HepG2 (cell line): ENCODE results near the gene PARK7. TPM values are rescaled to one million over a fixed set of nuclear protein-coding genes. Genes with fewer than 3 reads are reported as not detected.

Experiments
- AFF4 ChIP-seq: sonication (generic); formaldehyde crosslinking; IDR thresholded peaks from 2 replicates; pipeline ENCODE4 v1.4.0; 2020; ENCODE audit warnings: missing genetic modification reagents
- CHD2 ChIP-seq: IDR thresholded peaks from 2 replicates; pipeline ENCODE4 v1.6.1; 2011; ENCODE audit warnings: low read depth, low read length, improper control_type of control experiment
- CTCF ChIP-seq: sonication (generic); formaldehyde crosslinking; IDR thresholded peaks from 2 replicates; pipeline ENCODE4 v1.5.0; 2020; ENCODE audit warnings: mild to moderate bottlenecking, missing genetic modification reagents, moderate library complexity
- E2F1 ChIP-seq: sonication (generic); formaldehyde crosslinking; IDR thresholded peaks from 2 replicates; pipeline ENCODE4 v1.5.0; 2020; ENCODE audit warnings: missing genetic modification reagents
- HNRNPL ChIP-seq: fragments of 200-400 bp; formaldehyde crosslinking; IDR thresholded peaks from 2 replicates; pipeline ENCODE4 v1.6.1; 2017; ENCODE audit warnings: mild to moderate bottlenecking, low read depth, low read length
- MED1 ChIP-seq: sonication (generic); formaldehyde crosslinking; IDR thresholded peaks from 2 replicates; pipeline ENCODE4 v1.4.0; 2020; ENCODE audit warnings: missing genetic modification reagents
- NR2F2 ChIP-seq: IDR thresholded peaks from 2 replicates; pipeline ENCODE4 v1.6.1; 2012; ENCODE audit warnings: low read depth, inconsistent platforms, borderline replicate concordance
- PRMT3 ChIP-seq: sonication (generic); formaldehyde crosslinking; IDR thresholded peaks from 2 replicates; pipeline ENCODE4 v1.8.1; 2022; ENCODE audit warnings: low read depth, mild to moderate bottlenecking, moderate library complexity, missing genetic modification reagents, borderline replicate concordance
- SP2 ChIP-seq: sonication (generic); formaldehyde crosslinking; IDR thresholded peaks from 2 replicates; pipeline ENCODE4 v1.5.1; 2020; ENCODE audit warnings: mild to moderate bottlenecking, missing genetic modification reagents
- ZNF530 ChIP-seq: sonication (generic); formaldehyde crosslinking; IDR thresholded peaks from 2 replicates; pipeline ENCODE4 v1.5.0; 2020; ENCODE audit warnings: low read depth, mild to moderate bottlenecking, missing genetic modification reagents
- ZNF761 ChIP-seq: sonication (generic); formaldehyde crosslinking; conservative IDR thresholded peaks from 2 replicates; pipeline ENCODE4 v1.4.0; 2020; ENCODE audit warnings: mild to moderate bottlenecking, missing genetic modification reagents
- polyA plus RNA-seq, 8 experiments: library from polyadenylated mRNA; depleted of rRNA in 3 of 8; stranded (reverse) in 7 of 8; unstranded in 1 of 8; fragments of >200 nt; fragmentation: Illumina TruSeq in 4 of 8; extraction: Trizol in 4 of 8; gene quantifications; 2 replicates each; pipeline versions ENCODE4 v1.2.1 to v1.2.3, GENCODE V29; 2011 to 2016; ENCODE audit warnings: low read depth in 4 of 8, missing spikeins in 1 of 8, mixed read lengths in 1 of 8; ENCODE audit not compliant: insufficient read depth in 1 of 8
- total RNA-seq, 5 experiments: library from RNA; depleted of rRNA; stranded (reverse); fragments of >200 nt; fragmentation: Illumina TruSeq; extraction: Trizol; gene quantifications; 2 replicates each; pipeline ENCODE4 v1.2.3, GENCODE V29; 2016; ENCODE audit warnings: low read depth in 1 of 5
- TF ChIP-seq, protein P1 (sequence below): sonication (generic); formaldehyde crosslinking; IDR thresholded peaks from 2 replicates; pipeline ENCODE4 v1.5.0; 2020; ENCODE audit warnings: mild to moderate bottlenecking, missing genetic modification reagents, borderline replicate concordance
- TF ChIP-seq, protein P2 (sequence below): sonication (generic); formaldehyde crosslinking; conservative IDR thresholded peaks from 2 replicates; pipeline ENCODE4 v1.4.0; 2020; ENCODE audit warnings: mild to moderate bottlenecking, missing genetic modification reagents, moderate library complexity
- TF ChIP-seq, protein P3 (sequence below): sonication (generic); formaldehyde crosslinking; IDR thresholded peaks from 2 replicates; pipeline ENCODE4 v1.8.0; 2022; ENCODE audit warnings: mild to moderate bottlenecking, missing genetic modification reagents, moderate library complexity

Gene PARK7
- total and polyA plus RNA-seq, 2 of the 13 experiments (the other 11 are each of a cell fraction or from before 2014, with no cell fraction given), result 212 to 296 TPM

- peak; percentile 94 for TF ChIP-seq AFF4 (CRISPR knock-in tag)
- TF ChIP-seq, protein P1, sequence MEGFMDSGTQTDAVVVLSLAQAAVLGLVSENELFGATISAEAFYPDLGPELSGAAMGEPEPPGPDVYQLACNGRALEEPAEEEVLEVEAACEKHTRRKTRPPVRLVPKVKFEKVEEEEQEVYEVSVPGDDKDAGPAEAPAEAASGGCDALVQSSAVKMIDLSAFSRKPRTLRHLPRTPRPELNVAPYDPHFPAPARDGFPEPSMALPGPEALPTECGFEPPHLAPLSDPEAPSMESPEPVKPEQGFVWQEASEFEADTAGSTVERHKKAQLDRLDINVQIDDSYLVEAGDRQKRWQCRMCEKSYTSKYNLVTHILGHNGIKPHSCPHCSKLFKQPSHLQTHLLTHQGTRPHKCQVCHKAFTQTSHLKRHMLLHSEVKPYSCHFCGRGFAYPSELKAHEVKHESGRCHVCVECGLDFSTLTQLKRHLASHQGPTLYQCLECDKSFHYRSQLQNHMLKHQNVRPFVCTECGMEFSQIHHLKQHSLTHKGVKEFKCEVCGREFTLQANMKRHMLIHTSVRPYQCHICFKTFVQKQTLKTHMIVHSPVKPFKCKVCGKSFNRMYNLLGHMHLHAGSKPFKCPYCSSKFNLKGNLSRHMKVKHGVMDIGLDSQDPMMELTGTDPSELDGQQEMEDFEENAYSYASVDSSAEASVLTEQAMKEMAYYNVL (CRISPR knock-in tag), result no peak
- TF ChIP-seq, protein P2, sequence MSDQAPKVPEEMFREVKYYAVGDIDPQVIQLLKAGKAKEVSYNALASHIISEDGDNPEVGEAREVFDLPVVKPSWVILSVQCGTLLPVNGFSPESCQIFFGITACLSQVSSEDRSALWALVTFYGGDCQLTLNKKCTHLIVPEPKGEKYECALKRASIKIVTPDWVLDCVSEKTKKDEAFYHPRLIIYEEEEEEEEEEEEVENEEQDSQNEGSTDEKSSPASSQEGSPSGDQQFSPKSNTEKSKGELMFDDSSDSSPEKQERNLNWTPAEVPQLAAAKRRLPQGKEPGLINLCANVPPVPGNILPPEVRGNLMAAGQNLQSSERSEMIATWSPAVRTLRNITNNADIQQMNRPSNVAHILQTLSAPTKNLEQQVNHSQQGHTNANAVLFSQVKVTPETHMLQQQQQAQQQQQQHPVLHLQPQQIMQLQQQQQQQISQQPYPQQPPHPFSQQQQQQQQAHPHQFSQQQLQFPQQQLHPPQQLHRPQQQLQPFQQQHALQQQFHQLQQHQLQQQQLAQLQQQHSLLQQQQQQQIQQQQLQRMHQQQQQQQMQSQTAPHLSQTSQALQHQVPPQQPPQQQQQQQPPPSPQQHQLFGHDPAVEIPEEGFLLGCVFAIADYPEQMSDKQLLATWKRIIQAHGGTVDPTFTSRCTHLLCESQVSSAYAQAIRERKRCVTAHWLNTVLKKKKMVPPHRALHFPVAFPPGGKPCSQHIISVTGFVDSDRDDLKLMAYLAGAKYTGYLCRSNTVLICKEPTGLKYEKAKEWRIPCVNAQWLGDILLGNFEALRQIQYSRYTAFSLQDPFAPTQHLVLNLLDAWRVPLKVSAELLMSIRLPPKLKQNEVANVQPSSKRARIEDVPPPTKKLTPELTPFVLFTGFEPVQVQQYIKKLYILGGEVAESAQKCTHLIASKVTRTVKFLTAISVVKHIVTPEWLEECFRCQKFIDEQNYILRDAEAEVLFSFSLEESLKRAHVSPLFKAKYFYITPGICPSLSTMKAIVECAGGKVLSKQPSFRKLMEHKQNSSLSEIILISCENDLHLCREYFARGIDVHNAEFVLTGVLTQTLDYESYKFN (CRISPR knock-in tag), result no peak
- no peak for TF ChIP-seq NR2F2
- 0 out of 2 replicates have a peak, but pooled peaks have one; percentile 29 for TF ChIP-seq HNRNPL
- TF ChIP-seq CTCF, result no peak
- TF ChIP-seq ZNF761 (CRISPR knock-in tag), result no peak
- no peak for TF ChIP-seq E2F1 (CRISPR knock-in tag)
- TF ChIP-seq MED1 (CRISPR knock-in tag), result peak; percentile 22; the same call in 1 of the 2 replicates
- no peak for TF ChIP-seq SP2 (CRISPR knock-in tag)
- no peak for TF ChIP-seq ZNF530 (CRISPR knock-in tag)
- no peak for TF ChIP-seq PRMT3 (CRISPR knock-in tag)
- TF ChIP-seq CHD2, result no peak
- TF ChIP-seq, protein P3, sequence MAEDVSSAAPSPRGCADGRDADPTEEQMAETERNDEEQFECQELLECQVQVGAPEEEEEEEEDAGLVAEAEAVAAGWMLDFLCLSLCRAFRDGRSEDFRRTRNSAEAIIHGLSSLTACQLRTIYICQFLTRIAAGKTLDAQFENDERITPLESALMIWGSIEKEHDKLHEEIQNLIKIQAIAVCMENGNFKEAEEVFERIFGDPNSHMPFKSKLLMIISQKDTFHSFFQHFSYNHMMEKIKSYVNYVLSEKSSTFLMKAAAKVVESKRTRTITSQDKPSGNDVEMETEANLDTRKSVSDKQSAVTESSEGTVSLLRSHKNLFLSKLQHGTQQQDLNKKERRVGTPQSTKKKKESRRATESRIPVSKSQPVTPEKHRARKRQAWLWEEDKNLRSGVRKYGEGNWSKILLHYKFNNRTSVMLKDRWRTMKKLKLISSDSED (CRISPR knock-in tag), result no peak
Observed at GRCh38 chr1:8018492-8019228, 57.1 kb downstream of the PARK7 start (continued).
